ENCODE results near the gene NR2C2AP. TPM values are rescaled to one million over a fixed set of nuclear protein-coding genes. Genes with fewer than 3 reads are reported as not detected.

NR2C2AP gene
- 3.0 and 4.4 TPM in 2 replicates for total RNA-seq

DNA sequence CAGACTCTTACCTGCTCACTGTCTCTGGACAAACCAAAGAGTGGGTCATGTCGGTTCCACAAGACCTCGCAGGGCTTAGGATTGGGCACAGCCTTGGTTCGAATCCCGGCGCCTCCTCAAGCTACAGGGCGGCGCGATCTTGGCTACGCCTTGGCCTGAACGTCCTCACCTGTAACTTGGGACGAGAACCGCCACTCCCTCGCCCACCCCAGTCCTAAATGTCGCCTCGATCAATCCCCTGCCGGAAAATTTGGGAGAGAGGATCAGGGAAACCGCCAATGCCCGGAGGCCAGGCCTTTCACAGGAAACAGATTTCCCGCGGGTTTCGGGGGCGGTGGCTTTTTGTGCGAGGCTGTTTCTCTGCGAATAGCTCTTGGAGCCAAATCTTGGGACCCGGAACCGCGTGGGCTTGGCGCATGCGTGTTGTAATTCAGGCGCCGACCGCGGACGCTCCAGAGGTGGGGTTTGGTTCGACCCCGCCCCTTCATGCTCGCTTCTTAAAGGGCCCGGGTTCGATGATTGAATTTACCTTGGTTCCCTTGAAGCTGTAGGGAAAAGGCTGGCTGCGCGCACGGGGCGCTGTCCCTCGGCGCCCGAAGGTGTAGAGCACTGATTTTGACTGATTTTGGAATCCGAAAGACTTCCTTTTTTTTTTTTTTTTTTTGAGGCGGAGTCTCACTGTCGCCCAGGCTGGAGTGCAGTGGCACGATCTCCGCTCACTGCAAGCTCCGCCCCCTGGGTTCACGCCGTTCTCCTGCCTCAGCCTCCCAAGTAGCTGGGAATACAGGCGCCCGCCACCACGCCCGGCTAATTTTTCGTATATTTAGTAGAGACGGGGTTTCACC, at the start of gene NR2C2AP:
NR2C2AP (minus strand) TSS at position 403 of the 845 bp plus-strand sequence; CDS start at position 49, 354 bp downstream.

GRCh38 chr19:19211499-19212420, 8.5 kb upstream of the NR2C2AP start, which contains the start of gene NCAN:
Gene NCAN (plus strand): TSS chr19:19211958. CDS start chr19:19216954, 4,996 bp downstream.

GRCh38 chr19:19192078-19192882, 10.9 kb downstream of the NR2C2AP start, which contains the start of the genes BORCS8 and RFXANK:
Gene BORCS8 (minus strand): TSS chr19:19192152. CDS start chr19:19192117, 35 bp downstream.
Gene RFXANK (plus strand): TSS chr19:19192258. CDS start chr19:19193947, 1,689 bp downstream.

DNA sequence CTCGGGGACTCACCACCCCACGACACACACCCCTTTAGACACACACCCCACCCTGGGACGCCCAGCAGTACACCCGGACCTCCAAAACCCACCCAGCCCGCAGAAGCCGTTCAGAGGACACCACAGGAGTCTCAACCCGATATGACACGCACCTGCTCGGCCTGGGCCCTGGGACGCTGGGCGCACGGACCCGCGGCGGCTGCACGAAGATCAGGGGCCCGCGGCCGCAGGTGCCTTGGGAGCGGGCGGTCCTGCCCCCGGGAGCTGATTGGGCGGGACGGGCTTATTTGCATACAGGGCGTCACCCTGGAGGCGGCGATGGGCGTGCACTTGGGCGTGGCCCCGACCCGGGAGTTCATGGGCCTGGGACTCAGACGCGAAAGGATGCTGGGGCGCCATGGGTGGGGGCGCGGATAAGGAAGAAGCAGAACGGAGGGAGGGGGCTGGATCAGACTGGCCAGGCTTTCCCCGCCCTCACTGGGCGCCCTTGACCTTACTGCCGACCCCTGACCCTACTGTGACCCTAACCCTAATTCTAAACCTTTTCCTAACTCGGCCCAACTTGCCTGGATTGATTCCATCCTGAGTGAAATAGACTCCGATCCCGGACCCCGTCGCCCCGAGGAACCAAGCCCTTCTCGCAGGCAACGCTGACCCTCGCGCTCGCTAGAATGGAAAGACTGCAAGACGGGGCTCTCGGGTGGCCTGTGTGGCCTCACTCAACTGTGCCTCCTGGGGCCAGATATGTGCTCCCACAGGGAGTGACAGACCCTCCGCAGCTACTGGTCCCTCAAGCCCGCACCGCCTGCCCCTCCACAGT, 33.0 kb downstream of the NR2C2AP start, which contains the start of gene MEF2B:
MEF2B (minus strand) TSS at position 211 of the 820 bp plus-strand sequence. CDS start 19,528 bp downstream, outside the sequence.

Small RNAs within 50 kb of the gene (small RNA-seq; reads per million reads assigned to genes)
- gene RNU6-1028P: not detected

Other genes with a start within 250 kb of the NR2C2AP start
- 39.1 and 42.2 TPM in 2 replicates for gene SUGP2, start 169.9 kb downstream of the NR2C2AP start, total RNA-seq
- gene ARMC6, start 169.8 kb downstream of the NR2C2AP start, total RNA-seq: 37.9 and 38.0 TPM in 2 replicates
- 8.9 and 12.8 TPM in 2 replicates for gene SLC25A42, start 139.4 kb downstream of the NR2C2AP start, total RNA-seq
- gene TMEM161A, start 64.9 kb downstream of the NR2C2AP start, total RNA-seq: 14.3 and 15.3 TPM in 2 replicates
- not detected in 2 replicates for gene MEF2B, start 33.2 kb downstream of the NR2C2AP start, total RNA-seq
- 15.4 and 15.9 TPM in 2 replicates for gene BORCS8, start 11.3 kb downstream of the NR2C2AP start, total RNA-seq
- 37.6 and 38.1 TPM in 2 replicates for gene RFXANK, start 11.2 kb downstream of the NR2C2AP start, total RNA-seq
- gene NCAN, start 8.5 kb upstream of the NR2C2AP start, total RNA-seq: under 0.01 TPM in 1 of 2 replicates, not detected in the other
- 0.32 and 0.36 TPM in 2 replicates for gene TM6SF2, start 69.9 kb upstream of the NR2C2AP start, total RNA-seq
- 32.0 and 34.6 TPM in 2 replicates for gene SUGP1, start 117.1 kb upstream of the NR2C2AP start, total RNA-seq
- 56.7 and 65.2 TPM in 2 replicates for gene MAU2, start 117.4 kb upstream of the NR2C2AP start, total RNA-seq
- gene GATAD2A, start 202.3 kb upstream of the NR2C2AP start, total RNA-seq: 48.4 and 51.9 TPM in 2 replicates

Measured in hair follicle dermal papilla cell (primary cell).